Adrenal gland (tissue), 12 donors: ENCODE measurements around the gene ANKRD44. TPM values are rescaled to one million over a fixed set of nuclear protein-coding genes. Genes with fewer than 3 reads are reported as not detected.

Experiments used
- DNase-seq, 7 donors: peaks; one replicate each; pipeline ENCODE4 v3.0.0-alpha.2; 2019 to 2020
- H3K27ac ChIP-seq, 5 donors: fragments of 200-600 bp; sonication (generic) in 4 of 5; 1 replicate in 3 of 5; 2 replicates in 2 of 5; pipeline versions ENCODE4 v1.5.1 to v1.8.0; 2016 to 2020; ENCODE audit warnings: mild to moderate bottlenecking in 1 of 5
- H3K27me3 ChIP-seq: fragments of 200-600 bp; 2 replicates; pipeline ENCODE4 v1.8.0; 2021
- H3K36me3 ChIP-seq, 2 donors: fragments of 200-600 bp; replicated peaks in 1 of 2; 1 replicate in 1 of 2; 2 replicates in 1 of 2; pipeline versions ENCODE4 v1.5.1 to v1.8.0; 2018 to 2022
- H3K4me1 ChIP-seq, 2 donors: fragments of 200-600 bp; replicated peaks in 1 of 2; 1 replicate in 1 of 2; 2 replicates in 1 of 2; pipeline versions ENCODE4 v1.5.1 to v1.8.0; 2018 to 2021
- H3K4me3 ChIP-seq, 4 donors: fragments of 200-600 bp; sonication (generic) in 3 of 4; one replicate each; pipeline ENCODE4 v1.5.1; 2016 to 2018
- H3K9me3 ChIP-seq, 3 donors: fragments of 200-600 bp; sonication (generic) in 1 of 3; replicated peaks in 1 of 3; 1 replicate in 2 of 3; 2 replicates in 1 of 3; pipeline versions ENCODE4 v1.5.1 to v1.8.0; 2016 to 2021
- POLR2A ChIP-seq, 2 donors: fragments of 450-650 bp; IDR thresholded peaks; one replicate each; pipeline ENCODE4 v1.6.1; 2017; ENCODE audit warnings: antibody characterized with exemption in 2 of 2, mild to moderate bottlenecking in 2 of 2, moderate library complexity in 1 of 2
- WGBS, 4 donors: extraction: QIAGEN DNeasy Blood & Tissue Kit in 2 of 4; methylation state at CpG; one replicate each; pipeline versions ENCODE4 v1.1.5 to v1.1.7; 2013 to 2017; 5-methylcytosine and 5-hydroxymethylcytosine counted together
- intact Hi-C, 2 donors: fragments of 100-400 bp; cut with DNase I; formaldehyde crosslinking; loops; one replicate each; pipeline versions ENCODE4 v1.14.1 to v1.15.0; 2022 to 2023
- polyA plus RNA-seq, 3 donors: library from polyadenylated mRNA; stranded (reverse); fragments of 200-250 nt in 2 of 3; fragments of 350-450 nt in 1 of 3; fragmentation: Illumina TruSeq in 1 of 3; extraction: RNeasy Lipid Tissue Mini Kit (QIAGEN cat#74804) in 1 of 3; gene quantifications; one replicate each; pipeline ENCODE4 v1.2.3, GENCODE V29; 2013 to 2014
- total RNA-seq, 9 donors: library from RNA; depleted of rRNA in 4 of 9; stranded (reverse); fragments of >200 nt in 4 of 9; fragments of 120-200 nt in 1 of 9; fragmentation: NEBNext Ultra II Directional in 1 of 9; extraction: Animal tissue kit (Norgen Biotek cat#: 25700) in 1 of 9; gene quantifications; one replicate each; pipeline versions ENCODE4 v1.1.0 to v1.2.4, GENCODE V29; 2013 to 2023
- TF ChIP-seq, protein P1 (sequence below), 6 experiments: fragments of 450-650 bp in 4 of 6; fragments of 200-600 bp in 2 of 6; sonication (generic) in 1 of 6; IDR thresholded peaks; 1 replicate in 5 of 6; 2 replicates in 1 of 6; pipeline versions ENCODE4 v1.5.1 to v1.8.0; 2016 to 2021; ENCODE audit warnings: antibody characterized with exemption in 6 of 6, mild to moderate bottlenecking in 2 of 6, moderate library complexity in 1 of 6
- donor health status: healthy with polysubstance abuse.
- donor health status: Bipolar disorder and iron deficiency.
- donor health status: DM: yes; HTN: yes; CAD: no.
- donor health status: DM: no; HTN: no; CAD: no.
- donor health status: DM: no; HTN: no; CAD: no.
- donor health status: DM: yes; HTN: yes; CAD: no.

ANKRD44 gene
- total and polyA plus RNA-seq, 12 donors = 3.8 to 40.2 (median 21.3) TPM

GRCh38 chr2:196944570-196944969 lies 366.0 kb downstream of the ANKRD44 start:
- TF ChIP-seq POLR2A (IDR thresholded peaks at IDR 0.05) = no peak
- TF ChIP-seq, protein P1, sequence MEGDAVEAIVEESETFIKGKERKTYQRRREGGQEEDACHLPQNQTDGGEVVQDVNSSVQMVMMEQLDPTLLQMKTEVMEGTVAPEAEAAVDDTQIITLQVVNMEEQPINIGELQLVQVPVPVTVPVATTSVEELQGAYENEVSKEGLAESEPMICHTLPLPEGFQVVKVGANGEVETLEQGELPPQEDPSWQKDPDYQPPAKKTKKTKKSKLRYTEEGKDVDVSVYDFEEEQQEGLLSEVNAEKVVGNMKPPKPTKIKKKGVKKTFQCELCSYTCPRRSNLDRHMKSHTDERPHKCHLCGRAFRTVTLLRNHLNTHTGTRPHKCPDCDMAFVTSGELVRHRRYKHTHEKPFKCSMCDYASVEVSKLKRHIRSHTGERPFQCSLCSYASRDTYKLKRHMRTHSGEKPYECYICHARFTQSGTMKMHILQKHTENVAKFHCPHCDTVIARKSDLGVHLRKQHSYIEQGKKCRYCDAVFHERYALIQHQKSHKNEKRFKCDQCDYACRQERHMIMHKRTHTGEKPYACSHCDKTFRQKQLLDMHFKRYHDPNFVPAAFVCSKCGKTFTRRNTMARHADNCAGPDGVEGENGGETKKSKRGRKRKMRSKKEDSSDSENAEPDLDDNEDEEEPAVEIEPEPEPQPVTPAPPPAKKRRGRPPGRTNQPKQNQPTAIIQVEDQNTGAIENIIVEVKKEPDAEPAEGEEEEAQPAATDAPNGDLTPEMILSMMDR (IDR thresholded peaks at IDR 0.05) = no peak
- no peak overlapping the region for H3K27ac ChIP-seq
- H3K4me1 ChIP-seq = no peaks in the 10 kb centered on the region
- H3K36me3 ChIP-seq = no peaks in the 10 kb centered on the region
- H3K4me3 ChIP-seq = no peak overlapping the region
- H3K27me3 ChIP-seq = no peaks in the 10 kb centered on the region
- 62 to 89% (median 68%) methylated on average over 4 of the region's 4 CpGs for whole genome bisulfite sequencing, 4 donors
- H3K9me3 ChIP-seq = no peaks in the 10 kb centered on the region
- DNase-seq = no peak
- intact Hi-C loops = no loop called here

- DNase-seq = no peak
- no peaks in the 10 kb centered on the region for H3K9me3 ChIP-seq
- H3K27ac ChIP-seq = no peak overlapping the region
- intact Hi-C loops = no loop called here
- no peak for TF ChIP-seq POLR2A (IDR thresholded peaks at IDR 0.05)
- TF ChIP-seq, protein P1 (IDR thresholded peaks at IDR 0.05) = no peak
- no peaks in the 10 kb centered on the region for H3K4me1 ChIP-seq
- H3K27me3 ChIP-seq = no peaks in the 10 kb centered on the region
- WGBS, 4 donors = 79 to 81% (median 80%) methylated on average over 4 of the region's 4 CpGs
- H3K4me3 ChIP-seq = no peak overlapping the region
- no peaks in the 10 kb centered on the region for H3K36me3 ChIP-seq
Measured at GRCh38 chr2:196941398-196942078, 369.0 kb downstream of the ANKRD44 start.

GRCh38 chr2:196939371-196939770 lies 371.2 kb downstream of the ANKRD44 start:
- Histone ChIP-seq H3K4me1 (no peaks in the 10 kb centered on the region), H3K9me3 (no peaks in the 10 kb centered on the region), H3K36me3 (no peaks in the 10 kb centered on the region), H3K4me3 (no peak overlapping the region), H3K27me3 (no peaks in the 10 kb centered on the region), H3K27ac (no peak overlapping the region)
- TF ChIP-seq, protein P1 (IDR thresholded peaks at IDR 0.05) = no peak
- 60 to 96% (median 86%) methylated on average over 1 of the region's 1 CpG for WGBS, 4 donors
- DNase-seq = no peak
- intact Hi-C loops = no loop called here

Other genes starting within 250 kb of the ANKRD44 start
- gene SF3B1, start 124.2 kb upstream of the ANKRD44 start, total RNA-seq = 100 to 1,000 TPM in 8 of 9 donors, 10 to 100 TPM in 1; 91.1 to 507 (median 258) TPM
- 100 to 1,000 TPM; 248 to 564 (median 548) TPM for gene SF3B1, start 124.2 kb upstream of the ANKRD44 start, polyA plus RNA-seq
- gene COQ10B, start 142.8 kb upstream of the ANKRD44 start, total RNA-seq = 10 to 100 TPM; 31.4 to 63.5 (median 39.7) TPM
- 10 to 100 TPM; 22.3 to 58.8 (median 27.4) TPM for gene COQ10B, start 142.8 kb upstream of the ANKRD44 start, polyA plus RNA-seq
- gene HSPD1, start 189.1 kb upstream of the ANKRD44 start, total RNA-seq = 1,000 to 10,000 TPM in 3 of 9 donors, 100 to 1,000 TPM in 6; 221 to 3,318 (median 577) TPM
- gene HSPD1, start 189.1 kb upstream of the ANKRD44 start, polyA plus RNA-seq = 1,000 to 10,000 TPM in 1 of 3 donors, 100 to 1,000 TPM in 2; 220 to 7,464 (median 448) TPM
- gene HSPE1, start 189.6 kb upstream of the ANKRD44 start, total RNA-seq = 1,000 to 10,000 TPM in 2 of 9 donors, 100 to 1,000 TPM in 7; 113 to 1,567 (median 190) TPM
- 1,000 to 10,000 TPM in 2 of 3 donors, 100 to 1,000 TPM in 1; 396 to 4,257 (median 1,108) TPM for gene HSPE1, start 189.6 kb upstream of the ANKRD44 start, polyA plus RNA-seq
- 100 to 1,000 TPM in 2 of 9 donors, 10 to 100 TPM in 7; 18.2 to 592 (median 38.4) TPM for gene MOB4, start 205.3 kb upstream of the ANKRD44 start, total RNA-seq
- gene MOB4, start 205.3 kb upstream of the ANKRD44 start, polyA plus RNA-seq = 100 to 1,000 TPM in 1 of 3 donors, 10 to 100 TPM in 2; 26.9 to 117 (median 58.1) TPM